Ascending aorta (tissue), 2 donors: ENCODE measurements around the gene MAML2. TPM values are rescaled to one million over a fixed set of nuclear protein-coding genes. Genes with fewer than 3 reads are reported as not detected.

ENCODE experiments used
- DNase-seq, 2 donors: peaks; one replicate each; pipeline ENCODE4 v3.0.0-alpha.2; 2019; ENCODE audit warnings: low spot score in 2 of 2
- H3K27ac ChIP-seq, 2 donors: fragments of 200-600 bp; sonication (generic); one replicate each; pipeline ENCODE4 v1.5.1; 2016 to 2017; ENCODE audit warnings: mild to moderate bottlenecking in 1 of 2
- H3K27me3 ChIP-seq: fragments of 200-600 bp; sonication (generic); one replicate; pipeline ENCODE4 v1.5.1; 2017
- H3K36me3 ChIP-seq, 2 donors: fragments of 200-600 bp; sonication (generic); one replicate each; pipeline ENCODE4 v1.5.1; 2016
- H3K4me1 ChIP-seq, 2 donors: fragments of 200-600 bp; sonication (generic); one replicate each; pipeline ENCODE4 v1.5.1; 2016 to 2017; ENCODE audit warnings: mild to moderate bottlenecking in 1 of 2
- H3K4me3 ChIP-seq, 2 donors: fragments of 200-600 bp; sonication (generic); one replicate each; pipeline ENCODE4 v1.5.1; 2016 to 2017; ENCODE audit warnings: mild to moderate bottlenecking in 1 of 2
- H3K9me3 ChIP-seq, 2 donors: fragments of 200-600 bp; sonication (generic); one replicate each; pipeline ENCODE4 v1.5.1; 2016
- intact Hi-C: fragments of 100-400 bp; cut with DNase I; formaldehyde crosslinking; loops from one replicate; pipeline ENCODE4 v1.15.1; 2023
- total RNA-seq: library from RNA; depleted of rRNA; stranded (reverse); fragments of >200 nt; gene quantifications from one replicate; pipeline ENCODE4 v1.1.0, GENCODE V29; 2016
- TF ChIP-seq, protein P1 (sequence below), 3 experiments: fragments of 200-600 bp in 2 of 3; fragments of 450-650 bp in 1 of 3; sonication (generic) in 2 of 3; IDR thresholded peaks; one replicate each; pipeline ENCODE4 v1.5.1; 2016 to 2019; ENCODE audit warnings: antibody characterized with exemption in 3 of 3, mild to moderate bottlenecking in 1 of 3, moderate library complexity in 1 of 3

MAML2 gene
- total RNA-seq, 1 donor from 2014 or later: 13.2 TPM

DNA sequence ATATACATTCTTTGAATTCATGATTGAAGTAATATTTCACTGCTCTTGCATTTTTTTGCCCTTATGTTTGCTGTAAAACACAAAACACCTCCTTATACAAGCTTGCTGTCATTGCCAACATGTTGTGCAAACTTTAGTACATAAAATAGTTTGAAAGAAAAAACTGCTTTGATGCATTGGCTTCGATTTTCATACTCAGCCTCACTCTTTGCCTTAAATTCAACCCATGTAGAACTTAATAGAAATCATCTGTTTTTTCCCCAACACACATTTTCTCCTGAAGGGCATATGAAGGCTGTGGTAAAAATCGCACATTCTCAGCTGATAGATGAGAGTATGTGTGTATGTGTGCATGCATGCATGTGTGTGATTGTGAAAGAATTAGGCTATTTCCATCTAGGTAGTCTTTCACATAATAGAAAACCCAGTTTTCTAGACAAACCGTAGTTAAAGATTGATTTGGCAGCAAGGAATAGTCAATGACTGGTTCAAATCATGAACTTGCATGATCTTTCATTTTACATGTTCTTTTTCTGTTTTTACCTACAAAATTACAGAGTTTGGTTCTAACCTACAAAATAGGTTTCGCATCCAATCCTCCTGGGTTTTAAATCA is 346.3 kb downstream of the MAML2 start:
- DNase-seq: no peak
- no peaks in the 10 kb centered on the region for H3K27me3 ChIP-seq
- H3K27ac ChIP-seq: no peak overlapping the region
- no peaks in the 10 kb centered on the region for H3K9me3 ChIP-seq
- intact Hi-C loops: no loop called here
- H3K36me3 ChIP-seq: no peaks in the 10 kb centered on the region
- peaks cover 0 to 25% of the 10 kb centered on the region in 2 donors for H3K4me1 ChIP-seq
- TF ChIP-seq, protein P1, sequence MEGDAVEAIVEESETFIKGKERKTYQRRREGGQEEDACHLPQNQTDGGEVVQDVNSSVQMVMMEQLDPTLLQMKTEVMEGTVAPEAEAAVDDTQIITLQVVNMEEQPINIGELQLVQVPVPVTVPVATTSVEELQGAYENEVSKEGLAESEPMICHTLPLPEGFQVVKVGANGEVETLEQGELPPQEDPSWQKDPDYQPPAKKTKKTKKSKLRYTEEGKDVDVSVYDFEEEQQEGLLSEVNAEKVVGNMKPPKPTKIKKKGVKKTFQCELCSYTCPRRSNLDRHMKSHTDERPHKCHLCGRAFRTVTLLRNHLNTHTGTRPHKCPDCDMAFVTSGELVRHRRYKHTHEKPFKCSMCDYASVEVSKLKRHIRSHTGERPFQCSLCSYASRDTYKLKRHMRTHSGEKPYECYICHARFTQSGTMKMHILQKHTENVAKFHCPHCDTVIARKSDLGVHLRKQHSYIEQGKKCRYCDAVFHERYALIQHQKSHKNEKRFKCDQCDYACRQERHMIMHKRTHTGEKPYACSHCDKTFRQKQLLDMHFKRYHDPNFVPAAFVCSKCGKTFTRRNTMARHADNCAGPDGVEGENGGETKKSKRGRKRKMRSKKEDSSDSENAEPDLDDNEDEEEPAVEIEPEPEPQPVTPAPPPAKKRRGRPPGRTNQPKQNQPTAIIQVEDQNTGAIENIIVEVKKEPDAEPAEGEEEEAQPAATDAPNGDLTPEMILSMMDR (IDR thresholded peaks at IDR 0.05): no peak
- no peak overlapping the region for H3K4me3 ChIP-seq

- intact Hi-C loops: no loop called here
Measured at GRCh38 chr11:95994329-95994728, 348.7 kb downstream of the MAML2 start.

GRCh38 chr11:95993438-95994298 is 349.3 kb downstream of the MAML2 start:
- Histone ChIP-seq H3K27me3 (no peaks in the 10 kb centered on the region), H3K4me3 (no peak overlapping the region), H3K4me1 (peaks cover 0 to 11% of the 10 kb centered on the region in 2 donors), H3K9me3 (no peaks in the 10 kb centered on the region), H3K36me3 (no peaks in the 10 kb centered on the region), H3K27ac (no peak overlapping the region)
- intact Hi-C loops: no loop called here
- TF ChIP-seq, protein P1 (IDR thresholded peaks at IDR 0.05): no peak
- DNase-seq: no peak

More at GRCh38 chr11:95994329-95994728, 348.7 kb downstream of the MAML2 start:
- H3K4me1 ChIP-seq: peaks cover 0 to 13% of the 10 kb centered on the region in 2 donors
- no peaks in the 10 kb centered on the region for H3K27me3 ChIP-seq
- no peaks in the 10 kb centered on the region for H3K9me3 ChIP-seq
- no peak overlapping the region for H3K4me3 ChIP-seq
- H3K36me3 ChIP-seq: no peaks in the 10 kb centered on the region
- TF ChIP-seq, protein P1 (IDR thresholded peaks at IDR 0.05): no peak
- no peak for DNase-seq
- no peak overlapping the region for H3K27ac ChIP-seq

GRCh38 chr11:95991545-95991944 is 351.4 kb downstream of the MAML2 start:
- H3K4me1 ChIP-seq: peaks cover 0 to 8% of the 10 kb centered on the region in 2 donors
- intact Hi-C loops: no loop called here
- no peak overlapping the region for H3K4me3 ChIP-seq
- H3K27me3 ChIP-seq: no peaks in the 10 kb centered on the region
- TF ChIP-seq, protein P1 (IDR thresholded peaks at IDR 0.05): no peak
- peak overlapping the region; percentile 31 to 47 for H3K27ac ChIP-seq
- DNase-seq: no peak
- no peaks in the 10 kb centered on the region for H3K36me3 ChIP-seq
- no peaks in the 10 kb centered on the region for H3K9me3 ChIP-seq

DNA sequence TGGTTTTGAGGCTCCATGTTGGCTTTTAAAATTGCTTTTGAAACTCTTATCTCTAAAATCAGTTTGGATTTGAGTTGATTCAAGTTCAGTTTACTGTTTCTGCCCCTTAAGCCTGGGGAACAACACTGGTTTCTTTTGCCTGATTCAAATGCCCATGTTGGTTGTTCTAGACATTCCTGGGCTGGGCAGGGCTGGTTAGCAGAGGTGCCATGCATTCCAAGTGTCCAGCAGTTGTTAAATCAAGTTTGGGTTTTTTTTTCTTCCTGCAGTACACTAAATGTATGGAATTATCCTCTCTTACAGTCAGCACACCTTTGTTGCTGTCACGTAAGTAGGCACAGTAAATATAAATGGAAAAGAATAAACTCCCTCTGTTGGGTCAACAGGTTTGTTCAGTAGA is 351.9 kb downstream of the MAML2 start:
- H3K27ac ChIP-seq: peak overlapping the region; percentile 31 to 47
- no peak for DNase-seq
- intact Hi-C loops: no loop called here

More for the DNA sequence above, 351.9 kb downstream of the MAML2 start:
- no peaks in the 10 kb centered on the region for H3K27me3 ChIP-seq
- H3K4me3 ChIP-seq: no peak overlapping the region
- H3K9me3 ChIP-seq: no peaks in the 10 kb centered on the region
- H3K4me1 ChIP-seq: peaks cover 0 to 8% of the 10 kb centered on the region in 2 donors
- TF ChIP-seq, protein P1 (IDR thresholded peaks at IDR 0.05): no peak
- no peaks in the 10 kb centered on the region for H3K36me3 ChIP-seq
